Measurements from ENCODE around the gene MTCL1. TPM values are rescaled to one million over a fixed set of nuclear protein-coding genes. Genes with fewer than 3 reads are reported as not detected.

The MTCL1 gene
- total RNA-seq, 1 experiment from 2014 or later, result 11.6 TPM

DNA sequence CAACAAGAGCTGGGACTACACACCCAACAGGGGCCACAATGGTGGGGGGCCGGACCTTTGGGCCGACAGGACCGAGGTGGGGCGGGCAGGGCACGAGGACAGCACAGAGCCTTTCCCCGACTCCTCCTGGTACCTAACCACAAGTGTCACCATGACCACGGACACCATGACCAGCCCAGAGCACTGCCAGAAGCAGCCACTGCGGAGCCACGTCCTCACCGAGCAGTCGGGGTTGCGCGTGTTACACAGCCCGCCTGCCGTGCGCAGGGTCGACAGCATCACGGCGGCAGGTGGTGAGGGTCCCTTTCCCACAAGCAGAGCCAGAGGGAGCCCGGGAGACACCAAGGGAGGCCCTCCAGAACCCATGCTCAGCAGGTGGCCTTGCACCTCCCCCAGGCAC is 119.5 kb downstream of the MTCL1 start:
- no TSS peak for BruUV-seq (replicated peaks)
- Mint-ChIP-seq H3K4me1 (ENCODE audit: insufficient read depth, unreplicated experiment) (no peaks in the 10 kb centered on the region), H3K36me3 (ENCODE audit: insufficient read depth, unreplicated experiment) (no peaks in the 10 kb centered on the region), H3K9me3 (ENCODE audit: unreplicated experiment) (no peaks in the 10 kb centered on the region), H3K27ac (ENCODE audit: low read depth, unreplicated experiment) (no peak overlapping the region), H3K4me3 (ENCODE audit: unreplicated experiment) (no peak overlapping the region), H3K27me3 (ENCODE audit: insufficient read depth, unreplicated experiment) (no peaks in the 10 kb centered on the region)
- CTCF ChIA-PET, result interaction anchor here (0.7 kb wide), 1 partner anchor 154 kb away, joined by 3 read pairs; no protein-coding TSS in a partner anchor
- intact Hi-C loops (cut with micrococcal nuclease), result no loop called here
- no peak for DNase-seq (ENCODE audit: unreplicated experiment)
- POLR2A ChIA-PET, result no interaction called here
- TF ChIP-seq, protein P1, sequence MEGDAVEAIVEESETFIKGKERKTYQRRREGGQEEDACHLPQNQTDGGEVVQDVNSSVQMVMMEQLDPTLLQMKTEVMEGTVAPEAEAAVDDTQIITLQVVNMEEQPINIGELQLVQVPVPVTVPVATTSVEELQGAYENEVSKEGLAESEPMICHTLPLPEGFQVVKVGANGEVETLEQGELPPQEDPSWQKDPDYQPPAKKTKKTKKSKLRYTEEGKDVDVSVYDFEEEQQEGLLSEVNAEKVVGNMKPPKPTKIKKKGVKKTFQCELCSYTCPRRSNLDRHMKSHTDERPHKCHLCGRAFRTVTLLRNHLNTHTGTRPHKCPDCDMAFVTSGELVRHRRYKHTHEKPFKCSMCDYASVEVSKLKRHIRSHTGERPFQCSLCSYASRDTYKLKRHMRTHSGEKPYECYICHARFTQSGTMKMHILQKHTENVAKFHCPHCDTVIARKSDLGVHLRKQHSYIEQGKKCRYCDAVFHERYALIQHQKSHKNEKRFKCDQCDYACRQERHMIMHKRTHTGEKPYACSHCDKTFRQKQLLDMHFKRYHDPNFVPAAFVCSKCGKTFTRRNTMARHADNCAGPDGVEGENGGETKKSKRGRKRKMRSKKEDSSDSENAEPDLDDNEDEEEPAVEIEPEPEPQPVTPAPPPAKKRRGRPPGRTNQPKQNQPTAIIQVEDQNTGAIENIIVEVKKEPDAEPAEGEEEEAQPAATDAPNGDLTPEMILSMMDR (IDR thresholded peaks at IDR 0.05; ENCODE audit: unreplicated experiment), result no peak

DNA sequence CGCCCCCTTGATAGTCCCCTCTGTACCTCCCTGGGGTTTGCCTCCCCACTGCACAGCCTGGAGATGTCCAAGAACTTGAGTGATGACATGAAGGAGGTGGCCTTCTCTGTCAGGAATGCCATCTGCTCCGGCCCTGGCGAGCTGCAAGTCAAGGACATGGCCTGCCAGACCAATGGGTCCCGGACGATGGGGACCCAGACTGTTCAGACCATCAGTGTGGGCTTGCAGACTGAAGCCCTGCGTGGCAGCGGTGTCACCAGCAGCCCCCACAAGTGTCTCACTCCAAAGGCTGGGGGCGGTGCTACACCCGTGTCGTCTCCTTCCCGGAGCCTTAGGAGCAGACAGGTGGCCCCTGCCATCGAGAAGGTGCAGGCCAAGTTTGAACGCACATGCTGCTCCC is 119.9 kb downstream of the MTCL1 start:
- Mint-ChIP-seq H3K4me3 (ENCODE audit: unreplicated experiment) (no peak overlapping the region), H3K27ac (ENCODE audit: low read depth, unreplicated experiment) (no peak overlapping the region), H3K4me1 (ENCODE audit: insufficient read depth, unreplicated experiment) (peaks cover 1% of the 10 kb centered on the region), H3K9me3 (ENCODE audit: unreplicated experiment) (no peaks in the 10 kb centered on the region), H3K36me3 (ENCODE audit: insufficient read depth, unreplicated experiment) (no peaks in the 10 kb centered on the region), H3K27me3 (ENCODE audit: insufficient read depth, unreplicated experiment) (no peaks in the 10 kb centered on the region)
- BruUV-seq (replicated peaks), result no TSS peak
- ChIA-PET CTCF (interaction anchor here (0.7 kb wide), 1 partner anchor 154 kb away, joined by 3 read pairs; no protein-coding TSS in a partner anchor), POLR2A (no interaction called here)
- no peak for DNase-seq (ENCODE audit: unreplicated experiment)
- intact Hi-C loops (cut with micrococcal nuclease), result no loop called here
- TF ChIP-seq, protein P1 (IDR thresholded peaks at IDR 0.05; ENCODE audit: unreplicated experiment), result no peak

DNA sequence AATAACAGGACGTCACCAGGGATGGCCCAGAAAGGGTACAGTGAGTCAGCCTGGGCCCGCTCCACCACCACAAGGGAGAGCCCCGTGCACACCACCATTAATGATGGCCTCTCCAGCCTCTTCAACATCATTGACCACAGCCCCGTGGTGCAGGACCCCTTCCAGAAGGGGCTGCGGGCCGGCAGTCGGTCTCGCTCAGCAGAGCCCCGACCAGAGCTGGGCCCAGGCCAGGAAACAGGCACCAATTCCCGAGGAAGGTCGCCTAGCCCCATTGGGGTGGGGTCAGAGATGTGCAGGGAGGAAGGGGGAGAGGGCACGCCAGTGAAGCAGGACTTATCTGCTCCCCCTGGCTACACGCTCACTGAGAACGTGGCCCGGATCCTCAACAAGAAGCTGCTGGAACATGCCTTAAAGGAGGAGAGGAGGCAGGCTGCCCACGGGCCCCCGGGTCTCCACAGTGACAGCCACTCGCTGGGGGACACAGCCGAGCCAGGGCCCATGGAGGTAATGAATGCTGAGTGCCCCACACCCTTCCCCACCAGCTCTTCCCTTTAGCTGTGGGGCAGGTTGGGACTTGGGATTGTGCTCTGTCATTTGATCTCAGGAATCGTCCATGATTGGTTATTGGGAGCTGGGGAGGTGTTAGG is 120.5 kb downstream of the MTCL1 start:
- H3K36me3 Mint-ChIP-seq (ENCODE audit: insufficient read depth, unreplicated experiment), result no peaks in the 10 kb centered on the region
- H3K4me3 Mint-ChIP-seq (ENCODE audit: unreplicated experiment), result no peak overlapping the region
- BruUV-seq (replicated peaks), result no TSS peak
- intact Hi-C loops (cut with micrococcal nuclease), result no loop called here
- TF ChIP-seq, protein P1 (IDR thresholded peaks at IDR 0.05; ENCODE audit: unreplicated experiment), result no peak
- H3K27ac Mint-ChIP-seq (ENCODE audit: low read depth, unreplicated experiment), result no peak overlapping the region
- no peaks in the 10 kb centered on the region for H3K27me3 Mint-ChIP-seq (ENCODE audit: insufficient read depth, unreplicated experiment)
- ChIA-PET POLR2A (no interaction called here), CTCF (no interaction called here)
- peaks cover 7% of the 10 kb centered on the region for H3K4me1 Mint-ChIP-seq (ENCODE audit: insufficient read depth, unreplicated experiment)
- DNase-seq (ENCODE audit: unreplicated experiment), result no peak
- H3K9me3 Mint-ChIP-seq (ENCODE audit: unreplicated experiment), result no peaks in the 10 kb centered on the region

DNA sequence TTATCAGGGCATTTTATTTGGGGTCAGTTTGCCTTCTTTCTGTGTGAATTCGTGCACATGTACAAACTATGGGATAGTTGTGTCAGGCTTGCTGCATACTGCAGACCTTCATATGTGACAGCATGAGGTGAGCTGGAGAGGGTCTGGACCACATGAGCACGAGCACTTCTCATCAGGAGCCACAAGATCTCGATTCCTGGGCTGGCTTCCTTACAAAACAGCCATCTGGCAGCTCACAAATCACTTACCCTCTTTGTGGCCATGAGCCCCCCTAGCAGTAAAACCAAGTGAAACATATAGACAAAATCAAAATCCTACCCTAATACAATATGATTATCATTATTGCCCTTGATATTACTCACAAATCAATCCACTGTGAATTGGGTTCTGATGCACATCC is 121.2 kb downstream of the MTCL1 start:
- intact Hi-C loops (cut with micrococcal nuclease), result no loop called here
- no peak for DNase-seq (ENCODE audit: unreplicated experiment)
- peaks cover 9% of the 10 kb centered on the region for H3K4me1 Mint-ChIP-seq (ENCODE audit: insufficient read depth, unreplicated experiment)
- POLR2A ChIA-PET, result no interaction called here
- no peaks in the 10 kb centered on the region for H3K27me3 Mint-ChIP-seq (ENCODE audit: insufficient read depth, unreplicated experiment)
- no TSS peak for BruUV-seq (replicated peaks)
- H3K4me3 Mint-ChIP-seq (ENCODE audit: unreplicated experiment), result no peak overlapping the region
- H3K36me3 Mint-ChIP-seq (ENCODE audit: insufficient read depth, unreplicated experiment), result no peaks in the 10 kb centered on the region
- CTCF ChIA-PET, result no interaction called here
- H3K27ac Mint-ChIP-seq (ENCODE audit: low read depth, unreplicated experiment), result no peak overlapping the region
- TF ChIP-seq, protein P1 (IDR thresholded peaks at IDR 0.05; ENCODE audit: unreplicated experiment), result no peak
- no peaks in the 10 kb centered on the region for H3K9me3 Mint-ChIP-seq (ENCODE audit: unreplicated experiment)
